ENCODE data around the gene BMPR1A. TPM values are rescaled to one million over a fixed set of nuclear protein-coding genes. Genes with fewer than 3 reads are reported as not detected.

Gene BMPR1A
- total and polyA plus RNA-seq, 4 donors = 2.2 to 16.0 (median 8.9) TPM

GRCh38 chr10:86962136-86962980 lies 205.9 kb downstream of the BMPR1A start:
- no peaks in the 10 kb centered on the region for H3K9me3 ChIP-seq (ENCODE audit: control insufficient read depth in 4 of 4, low read length in 3 of 4)
- WGBS = 89% methylated on average over 7 of the region's 7 CpGs
- no peak overlapping the region for H3K9ac ChIP-seq (ENCODE audit: low read depth in 1 of 2, low read length in 2 of 2)
- no peaks in the 10 kb centered on the region for H3K36me3 ChIP-seq (ENCODE audit: control insufficient read depth in 4 of 4, insufficient read depth in 3 of 4, low read depth in 1 of 4, low read length in 3 of 4)
- TF ChIP-seq ZBTB33 (IDR thresholded peaks at IDR 0.05) = no peak
- TF ChIP-seq HNF4A (conservative IDR thresholded peaks at IDR 0.05) = no peak
- TF ChIP-seq HNF4G (IDR thresholded peaks at IDR 0.05) = no peak
- TF ChIP-seq GABPA (IDR thresholded peaks at IDR 0.05 in 1 of 2, conservative IDR thresholded peaks at IDR 0.05 in 1 of 2) = no peak
- TF ChIP-seq EGR1 (IDR thresholded peaks at IDR 0.05; ENCODE audit: low read depth in 2 of 2) = no peak
- no peak for TF ChIP-seq ATF3 (IDR thresholded peaks at IDR 0.05)
- TF ChIP-seq MAX (IDR thresholded peaks at IDR 0.05) = no peak
- TF ChIP-seq FOXA1 (IDR thresholded peaks at IDR 0.05) = no peak
- TF ChIP-seq YY1 (IDR thresholded peaks at IDR 0.05) = no peak
- TF ChIP-seq RXRA (IDR thresholded peaks at IDR 0.05) = no peak
- no peak for TF ChIP-seq TAF1 (conservative IDR thresholded peaks at IDR 0.05)
- no peak for TF ChIP-seq RAD21 (IDR thresholded peaks at IDR 0.05)
- no peak for TF ChIP-seq FOXA2 (IDR thresholded peaks at IDR 0.05)
- no peak overlapping the region for H3K27ac ChIP-seq (ENCODE audit: low read depth in 1 of 2, low read length in 2 of 2)
- H3K27me3 ChIP-seq (ENCODE audit: control insufficient read depth in 4 of 4, insufficient read depth in 4 of 4, low read length in 3 of 4) = no peaks in the 10 kb centered on the region
- peak; percentile 26 for DNase-seq (ENCODE audit: low spot score)
- H3K4me1 ChIP-seq (ENCODE audit: control insufficient read depth in 4 of 4, insufficient read depth in 4 of 4, low read length in 3 of 4) = peaks cover 0 to 21% (median 7%) of the 10 kb centered on the region in 4 donors
- H3K4me3 ChIP-seq (ENCODE audit: low read depth in 1 of 3, low read length in 3 of 3) = no peak overlapping the region

GRCh38 chr10:86962981-86963310 lies 206.5 kb downstream of the BMPR1A start:
- no peaks in the 10 kb centered on the region for H3K9me3 ChIP-seq (ENCODE audit: control insufficient read depth in 4 of 4, low read length in 3 of 4)
- H3K27ac ChIP-seq (ENCODE audit: low read depth in 1 of 2, low read length in 2 of 2) = no peak overlapping the region
- peaks cover 0 to 24% (median 7%) of the 10 kb centered on the region in 4 donors for H3K4me1 ChIP-seq (ENCODE audit: control insufficient read depth in 4 of 4, insufficient read depth in 4 of 4, low read length in 3 of 4)
- no peak overlapping the region for H3K4me3 ChIP-seq (ENCODE audit: low read depth in 1 of 3, low read length in 3 of 3)
- H3K36me3 ChIP-seq (ENCODE audit: control insufficient read depth in 4 of 4, insufficient read depth in 3 of 4, low read depth in 1 of 4, low read length in 3 of 4) = no peaks in the 10 kb centered on the region
- no peak for DNase-seq (ENCODE audit: low spot score)
- 94% methylated on average over 7 of the region's 7 CpGs for whole genome bisulfite sequencing
- H3K9ac ChIP-seq (ENCODE audit: low read depth in 1 of 2, low read length in 2 of 2) = no peak overlapping the region
- no peaks in the 10 kb centered on the region for H3K27me3 ChIP-seq (ENCODE audit: control insufficient read depth in 4 of 4, insufficient read depth in 4 of 4, low read length in 3 of 4)
- TF ChIP-seq JUND (IDR thresholded peaks at IDR 0.05) = no peak
- no peak for TF ChIP-seq SP1 (IDR thresholded peaks at IDR 0.05)
- TF ChIP-seq YY1 (IDR thresholded peaks at IDR 0.05) = no peak
- TF ChIP-seq MAX (IDR thresholded peaks at IDR 0.05) = no peak
- TF ChIP-seq FOXA1 (IDR thresholded peaks at IDR 0.05) = no peak
- no peak for TF ChIP-seq FOXA2 (IDR thresholded peaks at IDR 0.05)
- no peak for TF ChIP-seq CTCF (IDR thresholded peaks at IDR 0.05; ENCODE audit: low read depth, low read length, missing input control)
- TF ChIP-seq HNF4A (conservative IDR thresholded peaks at IDR 0.05) = no peak
- TF ChIP-seq REST (IDR thresholded peaks at IDR 0.05) = no peak
- no peak for TF ChIP-seq ZBTB33 (IDR thresholded peaks at IDR 0.05)
- no peak for TF ChIP-seq HNF4G (IDR thresholded peaks at IDR 0.05)
- no peak for TF ChIP-seq ATF3 (IDR thresholded peaks at IDR 0.05)
- no peak for TF ChIP-seq RXRA (IDR thresholded peaks at IDR 0.05)
- TF ChIP-seq NR2F2 (IDR thresholded peaks at IDR 0.05) = no peak
- no peak for TF ChIP-seq EGR1 (IDR thresholded peaks at IDR 0.05; ENCODE audit: low read depth in 2 of 2)
